Stimulated activated CD8-positive, alpha-beta memory T cell treated with anti-CD3 and anti-CD28 coated beads, Interleukin-4, amount 100 ng/mL, for 4 hours (primary cell): ENCODE results near the gene C9.
"Not testable (repeated sequence)": the region's sequence is repeated elsewhere in the genome, so short reads cannot be mapped to it uniquely, and the experiment has no call there.

Experiments used
- DNase-seq, 2 donors: peaks; one replicate each; pipeline ENCODE4 v3.0.0-alpha.2; 2020; ENCODE audit warnings: low read depth in 2 of 2, low spot score in 1 of 2

The C9 gene

GRCh38 chr5:39264528-39264927 lies 99.8 kb downstream of the C9 start:
- no peak for DNase-seq

- no peak for DNase-seq
These were observed 101.3 kb downstream of the C9 start for GRCh38 chr5:39262981-39263380.

DNA sequence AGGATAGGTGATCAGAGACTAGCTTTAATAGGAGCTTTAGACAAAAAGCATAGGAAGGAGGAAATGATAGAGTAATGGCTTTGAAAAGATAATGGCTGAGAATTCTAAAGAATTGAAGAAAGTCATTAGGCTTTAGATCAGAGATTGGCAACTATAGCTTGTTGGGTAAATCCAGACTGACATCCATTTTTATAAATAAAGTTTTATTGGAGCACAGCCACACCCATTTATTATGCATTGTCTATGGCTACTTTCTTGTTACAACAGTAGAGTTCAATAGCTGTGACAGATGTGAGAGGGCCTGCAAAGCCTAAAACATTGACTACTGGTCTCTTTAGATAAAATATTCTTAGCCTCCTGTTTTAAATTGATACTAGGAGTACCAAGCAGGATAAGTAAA lies 104.2 kb downstream of the C9 start:
- no peak for DNase-seq

GRCh38 chr5:39257554-39257953 lies 106.7 kb downstream of the C9 start:
- no peak for DNase-seq

DNA sequence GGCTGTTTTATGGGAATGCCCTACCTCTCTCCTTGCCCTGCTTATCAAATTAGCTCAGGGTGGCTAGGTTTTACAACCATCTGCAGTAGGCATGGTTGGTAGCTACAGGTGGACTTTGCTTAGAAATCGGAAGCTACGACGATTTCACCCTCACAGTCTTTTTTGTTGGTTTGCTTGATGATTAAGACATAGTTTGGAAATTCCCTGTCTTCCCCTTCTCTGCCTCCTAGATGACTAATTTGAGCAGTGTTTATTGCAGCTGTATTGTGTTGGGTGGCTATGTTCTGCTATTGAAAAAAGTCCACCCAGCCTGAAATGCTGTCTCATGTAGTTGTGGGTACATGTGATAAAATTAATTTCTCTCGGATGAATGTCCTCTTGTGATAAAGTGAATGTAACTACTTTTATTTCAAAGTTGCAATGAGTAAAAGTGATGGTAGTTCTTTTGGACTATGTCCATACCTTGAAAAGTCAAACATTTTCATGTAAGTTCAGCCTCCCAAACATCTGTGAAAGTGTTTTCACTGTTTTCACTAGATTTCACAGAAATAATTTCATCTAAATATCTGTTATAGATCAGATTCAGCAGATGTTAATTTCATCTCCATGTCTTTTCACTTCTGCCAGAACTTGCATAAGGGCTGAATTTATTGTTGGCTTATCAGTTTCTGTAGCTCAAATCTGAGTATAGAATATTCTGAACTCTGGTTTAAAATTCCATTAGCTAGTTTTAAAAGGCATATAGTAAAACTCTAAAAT lies 107.6 kb downstream of the C9 start:
- DNase-seq, result no peak

- no peak for DNase-seq
These were observed 108.9 kb downstream of the C9 start for GRCh38 chr5:39255406-39255805.

DNA sequence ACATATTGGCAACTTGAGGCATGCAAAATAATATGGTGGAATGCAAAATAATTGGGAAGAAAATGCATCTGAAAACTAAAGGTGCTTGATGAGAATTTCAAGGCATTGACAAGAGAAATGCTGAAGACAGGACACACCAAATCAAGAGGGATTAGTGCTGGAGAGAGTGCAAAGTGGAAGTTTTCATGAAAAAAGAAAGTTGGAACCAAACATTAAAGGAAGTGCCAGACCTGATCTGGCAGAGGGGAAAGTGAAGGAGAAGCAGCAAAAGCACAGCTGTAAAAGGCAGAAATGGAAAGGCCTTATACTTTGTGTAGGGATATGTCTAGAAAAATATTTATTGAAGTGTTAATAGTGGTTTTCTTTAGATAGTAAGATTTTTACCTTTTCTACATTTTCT lies 109.6 kb downstream of the C9 start:
- DNase-seq, result no peak

- no peak for DNase-seq
These were observed 111.1 kb downstream of the C9 start for GRCh38 chr5:39253196-39253595.

- no peak for DNase-seq
These were observed 114.6 kb downstream of the C9 start for GRCh38 chr5:39249564-39250274.

DNA sequence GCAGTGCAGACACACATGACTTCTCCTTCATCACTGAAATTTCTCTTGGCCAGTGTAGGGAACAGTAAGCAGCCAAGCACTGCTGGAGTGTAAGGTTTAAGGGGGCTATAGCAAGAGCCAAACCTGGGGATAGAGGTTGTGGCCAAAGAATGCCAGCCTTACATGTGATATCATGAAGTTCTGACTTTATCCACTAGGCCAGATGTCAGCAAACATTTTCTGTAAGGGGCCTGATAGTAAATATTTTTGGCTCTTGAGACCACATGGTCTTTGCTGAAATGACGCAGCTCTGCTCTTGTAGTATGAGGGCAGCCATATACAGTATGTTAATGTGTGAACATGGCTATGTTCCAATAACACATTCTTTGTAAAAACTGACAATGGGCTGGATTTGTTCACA lies 115.2 kb downstream of the C9 start:
- DNase-seq, result no peak

- DNase-seq, result no peak
These were observed 123.5 kb downstream of the C9 start for GRCh38 chr5:39240750-39241149.

GRCh38 chr5:39238366-39239105 lies 125.8 kb downstream of the C9 start:
- no peak for DNase-seq

DNA sequence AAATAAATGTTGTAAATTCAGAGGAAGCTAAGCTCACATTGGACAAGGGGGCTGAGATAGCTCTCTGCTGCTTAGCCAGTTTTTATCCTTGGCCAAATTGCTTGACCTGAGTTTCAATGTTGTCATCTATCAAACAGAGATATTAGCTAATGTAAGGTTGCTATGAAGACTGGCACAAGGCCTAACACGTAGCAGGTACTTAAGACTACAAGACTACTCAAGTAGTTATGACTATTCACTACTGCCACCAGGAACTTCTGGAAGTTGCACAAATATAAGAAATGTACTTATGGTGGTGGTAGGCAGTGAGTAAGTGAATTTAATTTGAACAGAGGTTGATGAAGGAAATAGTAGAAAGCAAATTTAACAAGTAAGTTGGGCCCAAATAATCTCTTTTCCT lies 127.6 kb downstream of the C9 start:
- DNase-seq, result no peak

DNA sequence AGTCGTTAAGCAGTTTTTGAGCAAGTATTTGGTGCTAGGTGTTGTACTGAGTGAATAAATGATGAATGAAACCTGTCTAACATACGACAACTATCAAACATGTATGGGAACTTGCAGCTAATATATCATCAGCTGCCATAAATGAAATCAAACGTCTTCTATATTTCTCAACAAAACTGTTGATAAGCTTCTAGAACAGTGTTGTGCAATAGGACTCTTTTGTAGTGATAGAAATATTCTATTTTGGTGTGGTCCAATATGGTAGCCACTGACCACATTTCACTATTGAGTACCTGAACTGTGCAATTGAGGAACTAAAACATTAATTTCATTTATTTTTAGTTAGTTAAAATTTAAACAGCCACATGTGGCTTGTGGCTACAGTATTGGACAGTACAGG lies 128.6 kb downstream of the C9 start:
- no peak for DNase-seq

DNA sequence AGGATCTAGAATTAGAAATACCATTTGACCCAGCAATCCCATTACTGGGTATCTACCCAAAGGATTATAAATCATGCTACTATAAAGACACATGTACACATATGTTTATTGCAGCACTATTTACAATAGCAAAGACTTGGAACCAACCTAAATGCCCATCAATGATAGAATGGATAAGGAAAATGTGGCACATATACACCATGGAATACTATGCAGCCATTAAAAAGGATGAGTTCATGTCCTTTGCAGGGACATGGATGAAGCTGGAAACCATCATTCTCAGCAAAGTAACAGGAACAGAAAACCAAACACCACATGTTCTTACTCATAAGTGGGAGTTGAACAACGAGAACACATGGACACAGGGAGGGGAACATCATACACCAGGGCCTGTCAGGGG lies 129.8 kb downstream of the C9 start:
- DNase-seq, result not testable (repeated sequence)
